ENCODE data around the gene C22orf39.

C22orf39 gene

DNA sequence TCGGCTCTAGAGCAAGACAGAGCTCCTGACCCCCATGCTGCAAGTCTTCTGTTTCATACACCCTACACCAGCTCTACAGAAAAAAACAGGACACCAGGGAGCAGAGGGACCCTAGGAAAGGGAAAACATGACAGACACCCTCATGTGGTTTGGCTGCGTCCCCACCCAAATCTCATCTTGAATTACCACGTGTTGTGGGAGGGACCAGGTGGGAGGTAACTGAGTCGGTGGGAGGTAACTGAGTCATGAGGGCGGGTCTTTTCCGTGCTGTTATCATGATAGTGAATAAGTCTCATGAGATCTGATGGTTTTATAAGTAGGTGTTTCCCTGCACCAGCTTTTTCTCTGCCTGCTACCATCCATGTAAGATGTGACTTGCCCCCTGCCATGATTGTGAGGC lies 6.6 kb upstream of the C22orf39 start:
- no peak for TF ChIP-seq CTCF (IDR thresholded peaks at IDR 0.05; ENCODE audit: control insufficient read depth, insufficient read depth, low read depth, low read length, missing control alignments)
- H3K4me3 ChIP-seq (ENCODE audit: control insufficient read depth, low read depth, low read length): no peak overlapping the region
- DNase-seq (ENCODE audit: low read depth): no peak

DNA sequence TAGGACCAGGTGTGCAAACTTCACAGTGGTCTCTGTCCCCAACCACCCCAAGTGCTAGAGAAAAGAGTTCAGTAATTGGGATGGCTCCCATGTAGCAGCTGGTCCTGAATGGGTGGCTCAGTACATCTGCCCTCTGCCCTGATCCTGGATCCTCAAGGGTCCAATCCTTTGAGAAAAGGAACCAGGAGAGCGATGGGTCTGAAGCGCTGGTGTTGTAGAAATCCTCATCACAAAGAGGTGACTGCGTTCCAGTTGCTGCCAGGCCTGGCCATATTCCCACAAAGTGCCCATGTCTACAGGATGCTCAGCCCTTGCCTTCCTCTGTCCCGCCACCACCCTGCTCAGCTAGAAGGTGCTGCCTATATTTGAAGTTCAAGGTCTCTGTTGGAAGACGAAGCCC lies 6.2 kb upstream of the C22orf39 start:
- no peak for TF ChIP-seq CTCF (IDR thresholded peaks at IDR 0.05; ENCODE audit: control insufficient read depth, insufficient read depth, low read depth, low read length, missing control alignments)
- H3K4me3 ChIP-seq (ENCODE audit: control insufficient read depth, low read depth, low read length): no peak overlapping the region
- no peak for DNase-seq (ENCODE audit: low read depth)

GRCh38 chr22:19451570-19451969 lies 4.1 kb upstream of the C22orf39 start:
- DNase-seq (ENCODE audit: low read depth): no peak
- no peak overlapping the region for H3K4me3 ChIP-seq (ENCODE audit: control insufficient read depth, low read depth, low read length)
- TF ChIP-seq CTCF (IDR thresholded peaks at IDR 0.05; ENCODE audit: control insufficient read depth, insufficient read depth, low read depth, low read length, missing control alignments): no peak

- H3K4me3 ChIP-seq (ENCODE audit: control insufficient read depth, low read depth, low read length): no peak overlapping the region
- DNase-seq (ENCODE audit: low read depth): no peak
- no peak for TF ChIP-seq CTCF (IDR thresholded peaks at IDR 0.05; ENCODE audit: control insufficient read depth, insufficient read depth, low read depth, low read length, missing control alignments)
These were observed 3.1 kb upstream of the C22orf39 start for GRCh38 chr22:19450363-19451175.

- no peak for TF ChIP-seq CTCF (IDR thresholded peaks at IDR 0.05; ENCODE audit: control insufficient read depth, insufficient read depth, low read depth, low read length, missing control alignments)
- H3K4me3 ChIP-seq (ENCODE audit: control insufficient read depth, low read depth, low read length): no peak overlapping the region
- no peak for DNase-seq (ENCODE audit: low read depth)
These were observed 1.9 kb upstream of the C22orf39 start for GRCh38 chr22:19449422-19449767.

- no peak overlapping the region for H3K4me3 ChIP-seq (ENCODE audit: control insufficient read depth, low read depth, low read length)
- no peak for TF ChIP-seq CTCF (IDR thresholded peaks at IDR 0.05; ENCODE audit: control insufficient read depth, insufficient read depth, low read depth, low read length, missing control alignments)
- no peak for DNase-seq (ENCODE audit: low read depth)
These were observed 1.4 kb upstream of the C22orf39 start for GRCh38 chr22:19448739-19449421.
